G401 (cell line): Measurements from ENCODE around the gene RPL39L. TPM values are rescaled to one million over a fixed set of nuclear protein-coding genes. Genes with fewer than 3 reads are reported as not detected.
A peak's percentile ranks its signal among the peaks of the same experiment; 100 is the strongest.
"Not testable (repeated sequence)": the region's sequence is repeated elsewhere in the genome, so short reads cannot be mapped to it uniquely, and the experiment has no call there.

ENCODE experiments used
- DNase-seq: peaks from one replicate; pipeline ENCODE4 v3.0.0-alpha.2; 2015; ENCODE audit warnings: low spot score
- in situ Hi-C: cut with HindIII; loops from 2 replicates; pipeline ENCODE4 v1.10.0; 2016; ENCODE audit warnings: low sequenced_read_pairs, mixed read lengths
- total RNA-seq: library from RNA; depleted of rRNA; stranded (reverse); fragments of >200 nt; shearing (Covaris generic); gene quantifications from 2 replicates; pipeline ENCODE4 v1.2.3, GENCODE V29; 2014; rRNA removed

Gene RPL39L
- total RNA-seq: 51.1 and 58.4 TPM in 2 replicates

GRCh38 chr3:187139126-187139894 is at the start of gene RPL39L:
RPL39L (minus strand) TSS chr3:187139496; CDS start chr3:187121300, 18,196 bp downstream.
- DNase-seq: peak; percentile 71
- in situ Hi-C loops: no loop called here

GRCh38 chr3:187188931-187189330 is 49.6 kb upstream of the RPL39L start:
- no peak for DNase-seq
- in situ Hi-C loops: no loop called here

- in situ Hi-C loops: no loop called here
- no peak for DNase-seq
These were observed 47.6 kb upstream of the RPL39L start for GRCh38 chr3:187186801-187187421.

- DNase-seq: no peak
- in situ Hi-C loops: no loop called here
These were observed 47.1 kb upstream of the RPL39L start for GRCh38 chr3:187186375-187186774.

- no peak for DNase-seq
- in situ Hi-C loops: no loop called here
These were observed 46.5 kb upstream of the RPL39L start for GRCh38 chr3:187185759-187186158.

GRCh38 chr3:187183903-187184302 is 44.6 kb upstream of the RPL39L start:
- in situ Hi-C loops: no loop called here

GRCh38 chr3:187183210-187183862 is 44.0 kb upstream of the RPL39L start:
- DNase-seq: no peak
- in situ Hi-C loops: no loop called here

More at GRCh38 chr3:187183903-187184302, 44.6 kb upstream of the RPL39L start:
- DNase-seq: no peak

GRCh38 chr3:187181454-187182170 is 42.3 kb upstream of the RPL39L start:
- in situ Hi-C loops: no loop called here
- no peak for DNase-seq

- in situ Hi-C loops: no loop called here
- no peak for DNase-seq
These were observed 33.6 kb upstream of the RPL39L start for GRCh38 chr3:187172929-187173328.

- not testable (repeated sequence) for DNase-seq
These were observed 31.6 kb upstream of the RPL39L start for GRCh38 chr3:187170911-187171310.

GRCh38 chr3:187169231-187169960 is 30.1 kb upstream of the RPL39L start:
- in situ Hi-C loops: no loop called here
- no peak for DNase-seq

More at GRCh38 chr3:187170911-187171310, 31.6 kb upstream of the RPL39L start:
- in situ Hi-C loops: not testable (repeated sequence)

GRCh38 chr3:187167777-187168176 is 28.5 kb upstream of the RPL39L start:
- DNase-seq: no peak
- in situ Hi-C loops: no loop called here

GRCh38 chr3:187166750-187167149 is 27.5 kb upstream of the RPL39L start:
- DNase-seq: no peak
- in situ Hi-C loops: no loop called here

- in situ Hi-C loops: no loop called here
- peak; percentile 64 for DNase-seq
These were observed 25.8 kb upstream of the RPL39L start for GRCh38 chr3:187165144-187165543.

GRCh38 chr3:187162265-187162953 is 23.1 kb upstream of the RPL39L start:
- in situ Hi-C loops: no loop called here
- no peak for DNase-seq

- DNase-seq: no peak
- in situ Hi-C loops: no loop called here
These were observed 22.3 kb upstream of the RPL39L start for GRCh38 chr3:187161556-187161955.

GRCh38 chr3:187150599-187150998 is 11.3 kb upstream of the RPL39L start:
- DNase-seq: no peak
- in situ Hi-C loops: no loop called here

GRCh38 chr3:187150186-187150585 is 10.9 kb upstream of the RPL39L start:
- DNase-seq: no peak
- in situ Hi-C loops: no loop called here
